Mucosa of gallbladder (tissue), 1 donor: Measurements from ENCODE around the gene NOTCH3. TPM values are rescaled to one million over a fixed set of nuclear protein-coding genes. Genes with fewer than 3 reads are reported as not detected.

Experiments
- DNase-seq: peaks from one replicate; pipeline ENCODE4 v3.0.0-alpha.2; 2020; ENCODE audit warnings: low spot score
- total RNA-seq: library from RNA; stranded (reverse); gene quantifications from one replicate; pipeline ENCODE4 v1.2.1, GENCODE V29; 2021
- donor health status: DM: no; HTN: no; CAD: no.

Gene NOTCH3
- total RNA-seq, 1 donor from 2014 or later: 32.4 TPM

GRCh38 chr19:15196360-15197005, 4.3 kb downstream of the NOTCH3 start:
- DNase-seq: no peak

DNA sequence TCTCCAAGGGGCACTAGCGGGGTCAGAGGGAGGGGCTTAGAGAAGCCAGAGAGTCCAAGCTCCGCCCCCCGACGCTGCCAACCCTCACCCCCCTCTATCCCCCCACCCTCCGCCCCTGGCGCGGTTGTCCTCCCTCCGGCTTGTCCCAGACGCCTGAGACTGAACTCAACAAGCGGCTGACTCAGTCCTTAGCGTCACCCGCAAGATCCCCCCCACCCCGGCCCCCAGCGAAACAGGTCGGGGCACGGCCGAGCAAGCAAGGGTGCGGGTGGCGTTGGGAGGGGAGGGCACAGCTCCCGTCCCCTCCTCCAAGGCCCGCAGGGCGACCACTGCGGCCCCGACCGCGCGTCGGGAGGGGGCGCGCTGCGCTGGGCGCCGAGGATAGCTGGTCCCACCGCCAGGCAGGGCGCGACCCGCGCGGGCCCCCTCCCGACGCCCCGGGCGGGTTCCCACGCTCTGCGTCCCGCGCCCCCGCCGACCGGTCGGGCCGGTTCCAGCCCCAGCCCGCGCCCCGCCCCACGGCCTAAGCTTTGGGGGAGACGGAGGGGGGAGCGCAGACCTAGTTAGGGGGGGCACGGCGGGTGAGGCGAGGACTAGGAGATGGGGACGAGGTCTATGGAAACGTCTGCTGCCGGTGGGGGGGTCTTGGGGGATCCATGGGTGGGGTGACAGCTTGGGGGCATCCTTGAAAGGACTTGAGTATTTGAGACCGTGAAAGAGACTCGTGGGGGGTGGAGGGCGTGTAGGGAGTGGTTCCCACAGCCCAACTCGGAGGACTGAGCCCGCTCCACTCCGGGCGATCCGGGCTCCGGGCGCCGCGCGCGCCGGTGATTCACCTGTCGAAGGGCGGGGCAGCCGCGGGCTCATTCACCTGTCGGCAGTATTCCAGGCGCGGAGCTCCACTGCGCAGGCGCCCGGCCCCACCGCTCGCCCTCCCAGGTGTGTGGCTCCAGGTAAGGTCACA, 5.1 kb downstream of the NOTCH3 start:
- DNase-seq: peak; percentile 79

- no peak for DNase-seq
Observed at GRCh38 chr19:15194938-15195337, 5.9 kb downstream of the NOTCH3 start.

- DNase-seq: no peak
Observed at GRCh38 chr19:15191982-15192381, 8.8 kb downstream of the NOTCH3 start.

DNA sequence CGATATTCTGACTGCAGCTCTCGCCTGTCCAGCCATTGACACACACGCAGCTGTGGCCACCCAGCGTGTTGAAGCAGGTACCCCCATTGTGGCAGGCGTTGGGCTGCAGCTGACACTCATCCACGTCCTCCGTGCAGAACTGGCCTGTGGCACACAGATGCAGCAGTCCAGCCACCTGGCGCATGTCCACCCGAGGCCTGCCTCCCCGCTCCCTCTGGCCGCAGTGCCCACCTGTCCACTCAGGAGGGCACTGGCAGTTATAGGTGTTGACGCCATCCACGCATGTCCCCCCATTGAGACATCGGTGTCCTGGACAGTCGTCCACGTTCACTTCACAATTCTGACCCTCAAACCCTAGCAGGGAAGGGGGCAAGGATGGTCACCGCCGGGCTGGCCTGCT, 9.3 kb downstream of the NOTCH3 start:
- no peak for DNase-seq

DNA sequence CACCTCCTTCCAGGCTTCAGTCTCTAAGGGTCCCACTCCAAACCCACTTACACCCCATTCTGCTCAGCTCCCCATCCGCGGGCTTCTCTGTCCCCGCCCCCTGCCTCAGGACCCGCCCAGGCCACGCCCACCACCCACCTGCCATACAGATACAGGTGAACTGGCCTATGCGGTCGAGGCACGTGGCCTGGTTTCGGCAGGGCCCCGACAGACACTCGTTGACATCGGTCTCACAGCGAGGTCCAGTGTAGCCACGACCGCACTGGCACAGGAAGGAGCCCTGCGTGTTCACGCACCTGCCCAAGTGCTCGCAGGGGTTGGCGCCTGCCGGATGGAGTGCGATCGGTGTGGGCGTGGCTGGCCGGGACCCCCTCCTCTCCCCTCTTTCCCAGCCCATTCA, 11.9 kb downstream of the NOTCH3 start:
- DNase-seq: no peak

- DNase-seq: no peak
Observed at GRCh38 chr19:15187026-15188007, 13.5 kb downstream of the NOTCH3 start.

DNA sequence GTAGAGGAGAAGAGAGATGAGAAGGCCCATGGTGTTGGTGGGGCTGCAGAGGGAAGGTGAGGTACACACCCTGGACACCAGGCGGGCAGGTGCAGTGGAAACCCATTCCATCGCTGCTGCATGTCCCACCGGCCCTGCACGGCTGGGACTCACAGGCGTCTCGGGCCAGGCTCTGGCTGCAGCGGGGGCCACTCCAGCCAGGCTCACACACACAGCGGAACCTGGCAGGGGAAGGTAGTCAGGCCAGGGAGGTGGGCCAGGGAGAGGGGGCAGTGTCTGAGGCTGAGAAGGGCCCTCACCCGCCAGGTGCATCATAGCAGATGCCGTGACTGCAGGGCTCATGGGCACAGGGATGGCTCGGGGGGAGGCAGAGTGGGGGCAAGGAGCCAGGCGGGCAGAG, 15.6 kb downstream of the NOTCH3 start:
- no peak for DNase-seq

GRCh38 chr19:15184776-15185175, 16.0 kb downstream of the NOTCH3 start:
- DNase-seq: no peak

DNA sequence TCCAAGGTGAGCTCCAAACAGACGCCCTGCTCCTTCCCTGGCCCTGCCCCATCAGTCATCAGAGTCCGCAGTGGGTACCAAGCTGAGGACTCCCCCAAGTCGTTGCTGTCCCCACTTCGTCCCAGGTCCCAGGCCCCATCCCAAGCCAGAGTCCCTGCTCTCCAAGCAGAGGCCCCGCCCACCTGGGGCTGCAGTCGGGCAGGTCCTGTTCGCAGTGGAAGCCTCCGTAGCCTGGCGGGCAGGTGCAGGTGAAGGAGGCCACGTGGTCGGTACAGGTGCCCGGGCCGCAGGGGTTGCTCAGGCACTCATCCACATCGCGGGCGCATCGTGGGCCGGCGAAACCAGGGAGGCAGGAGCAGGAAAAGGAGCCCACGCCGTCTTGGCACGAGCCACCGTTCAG, 19.4 kb downstream of the NOTCH3 start:
- no peak for DNase-seq

GRCh38 chr19:15180451-15181390, 20.1 kb downstream of the NOTCH3 start:
- peak; percentile 22 for DNase-seq

DNA sequence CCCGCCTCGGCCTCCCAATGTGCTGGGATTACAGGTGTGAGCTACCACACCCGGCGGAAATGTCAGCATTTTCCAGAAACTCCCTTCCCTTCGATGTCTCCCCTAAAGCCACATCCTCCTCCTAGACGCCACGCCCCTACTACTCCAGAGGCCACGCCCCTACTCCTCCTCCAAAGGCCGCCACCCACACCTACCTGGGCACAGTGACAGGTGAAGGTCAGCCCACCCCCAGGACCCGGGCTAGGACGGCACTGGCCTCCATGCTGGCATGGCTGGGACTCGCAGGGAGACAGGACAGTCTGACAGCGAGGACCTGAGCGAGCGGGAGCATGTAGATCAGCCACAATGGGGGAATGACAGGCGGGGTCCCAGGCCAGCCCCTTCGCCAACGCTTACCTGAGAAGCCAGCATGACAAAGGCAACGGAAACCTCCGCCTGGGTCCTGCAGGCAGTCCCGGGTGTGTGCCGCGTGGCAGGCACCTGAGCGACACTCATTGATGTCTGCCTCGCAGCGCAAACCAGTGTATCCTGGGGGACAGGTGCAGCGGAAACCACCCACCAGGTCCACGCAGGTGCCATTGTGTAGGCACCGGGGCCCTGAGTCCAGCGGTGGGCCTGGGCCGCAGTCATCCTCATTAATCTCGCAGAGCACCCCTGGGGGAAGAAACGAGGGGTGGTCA, 22.0 kb downstream of the NOTCH3 start:
- DNase-seq: no peak

DNA sequence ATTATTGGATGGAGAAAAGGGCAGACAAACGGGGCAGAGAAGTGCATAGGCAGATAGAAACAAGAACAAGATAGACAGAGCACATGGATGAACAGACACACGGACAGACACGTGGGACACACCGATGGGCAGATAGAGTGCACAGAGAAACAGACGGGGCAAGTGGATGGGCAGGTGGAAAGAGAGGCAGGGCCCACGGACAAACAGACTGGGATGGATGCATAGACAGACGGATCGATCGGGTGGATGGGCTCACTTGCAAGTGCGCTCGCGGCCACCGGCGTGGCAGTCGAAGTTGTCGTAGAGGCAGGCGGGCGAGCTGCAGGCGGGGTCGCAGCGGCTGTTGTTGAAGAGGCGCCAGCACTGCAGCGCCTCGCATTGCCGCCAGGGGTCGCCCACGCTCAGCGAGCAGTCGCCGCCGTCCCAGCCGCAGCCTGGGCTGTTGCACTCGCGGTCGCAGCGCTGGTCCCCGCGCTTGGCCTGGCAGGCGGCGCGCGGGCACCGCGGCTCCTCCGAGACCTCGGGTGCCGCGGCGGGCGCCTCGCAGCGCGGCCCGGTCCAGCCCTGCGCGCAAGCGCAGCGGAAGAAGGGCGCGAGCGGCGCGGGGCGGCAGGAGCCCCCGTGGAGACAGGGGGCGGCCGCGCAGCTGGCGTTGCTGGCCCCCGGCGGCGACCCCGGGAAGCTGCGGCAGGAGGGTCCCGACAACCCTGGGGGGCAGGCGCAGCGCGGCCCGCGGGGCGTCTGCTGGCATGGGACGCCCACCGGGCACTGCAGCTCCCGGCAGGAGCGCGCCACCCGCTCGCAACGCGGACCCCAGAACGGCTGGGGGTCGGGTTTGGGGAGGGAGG, 23.3 kb downstream of the NOTCH3 start:
- peak; percentile 82 for DNase-seq

GRCh38 chr19:15175609-15176008, 25.2 kb downstream of the NOTCH3 start:
- DNase-seq: no peak

DNA sequence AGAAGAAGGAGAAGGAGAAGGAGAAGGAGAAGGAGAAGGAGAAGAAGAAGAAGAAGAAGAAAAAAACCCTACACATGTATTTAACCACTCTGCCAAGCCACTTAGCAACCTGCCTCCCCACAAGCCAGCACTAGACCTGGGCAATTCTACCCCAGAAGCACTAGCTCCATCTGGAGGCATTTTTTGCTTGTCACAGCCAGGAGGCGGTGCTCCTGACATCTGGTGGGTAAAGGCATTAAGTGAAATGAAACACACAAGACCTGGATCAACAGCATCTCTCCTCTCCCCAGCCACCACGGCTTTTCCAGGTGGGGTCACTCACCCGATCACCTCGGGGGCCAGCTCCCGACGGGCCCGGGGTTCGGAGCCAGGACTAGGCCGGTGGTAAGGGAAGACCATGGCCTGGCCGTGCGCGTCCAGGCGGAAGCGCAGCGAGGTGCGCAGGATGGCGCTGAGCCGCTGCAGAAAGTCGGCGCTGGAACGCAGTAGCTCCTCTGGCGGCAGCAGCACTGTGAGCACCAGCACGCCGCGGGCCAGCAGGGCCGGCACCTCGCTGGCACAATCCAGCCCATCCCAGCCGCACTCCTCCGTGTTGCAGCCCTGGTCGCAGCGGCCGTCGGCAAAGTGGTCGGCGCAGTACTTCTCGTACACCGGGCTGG, 26.9 kb downstream of the NOTCH3 start:
- no peak for DNase-seq

GRCh38 chr19:15170345-15170744, 30.4 kb downstream of the NOTCH3 start:
- DNase-seq: no peak

DNA sequence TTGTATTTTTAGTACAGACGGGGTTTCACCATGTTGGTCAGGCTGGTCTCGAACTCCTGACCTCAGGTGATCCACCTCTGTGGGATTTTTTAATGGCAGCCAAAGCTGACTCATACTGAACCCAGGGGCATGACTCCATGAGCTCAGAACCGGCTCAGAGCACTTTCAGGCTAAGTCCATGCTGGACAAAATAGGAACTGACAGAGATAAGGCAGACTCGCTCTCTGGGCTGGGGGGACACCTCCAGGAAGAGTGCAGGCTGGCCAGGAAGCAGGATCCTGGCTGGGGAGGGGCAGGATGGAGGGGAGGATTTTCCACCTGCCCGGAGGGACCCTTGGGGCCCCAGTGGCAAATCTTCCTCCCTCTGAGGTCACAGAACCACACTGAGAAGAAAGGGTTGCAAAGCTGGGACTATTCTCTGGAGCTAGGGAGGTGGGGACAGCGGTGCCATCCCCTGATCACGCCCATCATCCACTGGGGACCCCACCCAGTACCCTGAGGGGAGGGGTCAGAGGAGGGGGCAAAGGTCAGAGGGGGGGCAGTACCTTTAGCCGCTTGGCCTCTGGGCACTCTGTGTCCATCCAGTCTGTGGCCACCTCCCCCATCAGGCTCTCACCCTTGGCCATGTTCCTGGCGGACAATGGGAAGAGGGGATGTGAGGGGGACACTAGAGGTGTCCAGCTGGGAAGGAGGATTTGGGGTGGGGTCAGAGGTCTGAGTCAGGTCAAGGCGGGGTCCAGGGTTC, 31.1 kb downstream of the NOTCH3 start:
- DNase-seq: no peak

GRCh38 chr19:15166700-15167099, 34.1 kb downstream of the NOTCH3 start:
- DNase-seq: no peak
